Naive thymus-derived CD4-positive, alpha-beta T cell (primary cell): ENCODE results near the gene CXXC1. TPM values are rescaled to one million over a fixed set of nuclear protein-coding genes. Genes with fewer than 3 reads are reported as not detected.
"Not testable (repeated sequence)": the region's sequence is repeated elsewhere in the genome, so short reads cannot be mapped to it uniquely, and the experiment has no call there.

Source experiments
- ATAC-seq: fragments of 150-1000 bp; cut with Tn5 transposase; 2 replicates; pipeline ENCODE4 v1.10.0; 2021; ENCODE audit warnings: mild to moderate bottlenecking, moderate library complexity
- CTCF ChIA-PET: fragments of 350-600 bp; sonication (Branson Sonifier 250); formaldehyde crosslinking; loops from one replicate; lab custom pipeline; 2021; ENCODE audit warnings: antibody characterized with exemption; lab: Charles Lee
- POLR2A ChIA-PET: fragments of 350-600 bp; sonication (Branson Sonifier 250); formaldehyde crosslinking; loops from one replicate; lab custom pipeline; 2021; ENCODE audit warnings: antibody characterized with exemption, inconsistent platforms; lab: Charles Lee
- DNase-seq, 9 donors: peaks; one replicate each; pipeline versions ENCODE4 v3.0.0 to v3.0.0-alpha.2; 2020 to 2022; ENCODE audit warnings: mixed read lengths in 1 of 9
- H3K27ac ChIP-seq: one replicate; pipeline ENCODE4 v1.7.0; 2013; ENCODE audit warnings: mild to moderate bottlenecking, low read depth, low read length, moderate library complexity
- H3K27me3 ChIP-seq, 2 donors: one replicate each; pipeline ENCODE4 v1.7.0; 2013; ENCODE audit warnings: low read length in 2 of 2, mild to moderate bottlenecking in 2 of 2, moderate library complexity in 2 of 2; ENCODE audit not compliant: control insufficient read depth in 2 of 2, insufficient read depth in 2 of 2
- H3K36me3 ChIP-seq, 3 experiments: 1 replicate in 2 of 3; 2 replicates in 1 of 3; pipeline ENCODE4 v1.7.0; 2013; ENCODE audit warnings: low read length in 3 of 3, mild to moderate bottlenecking in 3 of 3, moderate library complexity in 1 of 3; ENCODE audit not compliant: insufficient read depth in 3 of 3, control insufficient read depth in 2 of 3
- H3K4me1 ChIP-seq, 2 donors: one replicate each; pipeline ENCODE4 v1.7.0; 2013; ENCODE audit warnings: low read length in 2 of 2, mild to moderate bottlenecking in 2 of 2, moderate library complexity in 1 of 2; ENCODE audit not compliant: control insufficient read depth in 2 of 2, insufficient read depth in 2 of 2
- H3K4me3 ChIP-seq: 2 replicates; pipeline ENCODE4 v1.7.0; 2013; ENCODE audit warnings: mild to moderate bottlenecking, low read length
- H3K9me3 ChIP-seq, 3 experiments: 1 replicate in 2 of 3; 2 replicates in 1 of 3; pipeline ENCODE4 v1.7.0; 2013; ENCODE audit warnings: low read length in 3 of 3; ENCODE audit not compliant: control insufficient read depth in 2 of 3
- H3K27ac Mint-ChIP-seq, 9 donors: one replicate each; pipeline ENCODE4 v1.8.0; 2020 to 2022; ENCODE audit warnings: mixed read lengths in 9 of 9, mild to moderate bottlenecking in 8 of 9, moderate library complexity in 5 of 9, inconsistent platforms in 2 of 9
- H3K27me3 Mint-ChIP-seq, 5 donors: one replicate each; pipeline ENCODE4 v1.8.0; 2021 to 2022; ENCODE audit warnings: mixed read lengths in 5 of 5, mild to moderate bottlenecking in 1 of 5
- H3K36me3 Mint-ChIP-seq, 5 donors: one replicate each; pipeline ENCODE4 v1.8.0; 2020 to 2022; ENCODE audit warnings: mixed read lengths in 5 of 5, mild to moderate bottlenecking in 3 of 5, inconsistent platforms in 1 of 5
- H3K4me1 Mint-ChIP-seq, 7 donors: one replicate each; pipeline ENCODE4 v1.8.0; 2020 to 2022; ENCODE audit warnings: mixed read lengths in 7 of 7, mild to moderate bottlenecking in 3 of 7, inconsistent platforms in 1 of 7
- H3K4me3 Mint-ChIP-seq, 10 donors: one replicate each; pipeline ENCODE4 v1.8.0; 2020 to 2022; ENCODE audit warnings: mild to moderate bottlenecking in 10 of 10, mixed read lengths in 10 of 10, moderate library complexity in 6 of 10, inconsistent platforms in 2 of 10
- H3K9me3 Mint-ChIP-seq, 11 donors: one replicate each; pipeline ENCODE4 v1.8.0; 2020 to 2022; ENCODE audit warnings: mixed read lengths in 11 of 11, mild to moderate bottlenecking in 4 of 11, inconsistent platforms in 1 of 11, moderate library complexity in 1 of 11
- intact Hi-C, 2 donors: fragments of 100-400 bp; cut with micrococcal nuclease; formaldehyde crosslinking; loops; one replicate each; pipeline ENCODE4 v1.15.1; 2023
- polyA plus RNA-seq, 2 donors: library from polyadenylated mRNA; unstranded; fragments of 300-500 nt; fragmentation: Illumina TruSeq; gene quantifications; one replicate each; pipeline ENCODE4 v1.2.3, GENCODE V29; 2021
- total RNA-seq, 6 experiments: library from RNA in 5 of 6; stranded (reverse) in 5 of 6; gene quantifications; 1 replicate in 5 of 6; 2 replicates in 1 of 6; pipeline ENCODE4 v1.2.3 and lab custom pipeline; 2021 to 2026

The CXXC1 gene
- total and polyA plus RNA-seq, 7 experiments from 2014 or later: 78.3 to 197 (median 149) TPM

DNA sequence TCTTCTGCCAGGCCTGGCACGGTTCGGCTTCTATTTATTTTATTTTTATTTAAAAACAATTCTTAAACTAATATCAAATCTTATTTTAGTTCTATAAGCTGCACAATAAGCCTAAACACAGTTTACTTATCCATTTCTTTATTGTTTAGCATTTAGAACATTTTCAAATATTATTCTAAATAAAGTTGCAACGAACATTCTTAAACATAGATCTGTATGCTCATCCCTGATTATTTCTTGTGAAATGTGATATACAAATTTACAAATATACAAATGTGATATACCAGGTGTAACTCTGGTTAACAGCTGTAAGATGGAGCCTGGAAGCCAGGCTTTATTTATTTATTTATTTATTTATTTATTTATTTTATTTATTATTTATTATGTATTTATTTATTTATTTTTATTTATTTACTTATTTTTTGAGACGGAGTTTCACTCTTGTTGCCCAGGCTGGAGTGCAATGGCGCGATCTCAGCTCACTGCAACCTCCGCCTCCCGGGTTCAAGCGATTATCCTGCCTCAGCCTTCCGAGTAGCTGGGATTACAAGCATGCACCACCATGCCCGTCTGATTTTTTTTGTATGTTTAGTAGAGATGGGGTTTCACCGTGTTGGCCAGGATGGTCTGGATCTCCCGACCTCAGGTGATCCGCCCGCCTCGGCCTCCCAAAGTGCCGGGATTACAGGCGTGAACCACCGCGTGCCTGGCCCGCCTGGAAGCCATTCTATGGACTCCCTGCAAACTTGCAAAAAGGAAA lies 1.0 kb upstream of the CXXC1 start:
- H3K4me1 ChIP-seq, H3K9me3 Mint-ChIP-seq, H3K27me3 ChIP-seq, DNase-seq, H3K27me3 Mint-ChIP-seq, CTCF ChIA-PET, H3K9me3 ChIP-seq, ATAC-seq: not testable (repeated sequence)
- H3K27ac Mint-ChIP-seq: peak overlapping the region; percentile 94 to 100 (median 99)
- intact Hi-C loops: loop anchor here (1.0 to 10.0 kb wide), 8 partner anchors 8 to 1444 kb away; partner anchors contain the start of genes ACAA2 (in 1 of the 2), DYM (in 1 of the 2), ELAC1 (in 1 of the 2) and ME2 (in 1 of the 2)
- Histone ChIP-seq H3K27ac (peak overlapping the region; percentile 97), H3K4me3 (peak overlapping the region; percentile 98), H3K36me3 (peaks cover 0 to 35% (median 5%) of the 10 kb centered on the region in 3 experiments)
- POLR2A ChIA-PET: interaction anchor here (0.5 to 2.3 kb wide), 5 partner anchors 9 to 153 kb away, joined by 3 to 17 read pairs (median 4); partner anchors contain the start of gene SKA1
- peaks cover 6 to 36% (median 27%) of the 10 kb centered on the region in 7 donors for H3K4me1 Mint-ChIP-seq
- peak overlapping the region; percentile 91 to 100 (median 98) for H3K4me3 Mint-ChIP-seq
- H3K36me3 Mint-ChIP-seq: peaks cover 4 to 29% (median 13%) of the 10 kb centered on the region in 5 donors

DNA sequence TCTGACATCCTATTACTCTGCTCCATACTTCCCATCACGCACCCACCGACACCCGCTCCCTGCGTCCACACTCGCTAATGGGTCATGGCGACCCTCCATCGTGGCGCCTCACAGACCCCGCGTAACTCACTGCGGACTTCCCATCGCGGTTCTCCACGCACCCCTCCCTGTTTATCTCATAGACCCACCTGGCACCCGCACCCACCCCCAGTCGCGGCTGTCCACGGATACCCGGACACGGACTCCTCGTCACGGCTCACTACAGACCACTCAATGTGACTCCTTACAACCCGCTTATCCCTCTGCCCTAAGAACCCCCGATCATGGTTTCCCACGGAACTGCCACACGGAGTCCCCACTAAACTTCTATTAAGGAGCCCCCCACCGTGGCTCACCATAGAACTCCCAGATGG lies 458 bp downstream of the CXXC1 start:
- Histone ChIP-seq H3K4me3 (peak overlapping the region; percentile 98), H3K4me1 (peaks cover 3 to 11% of the 10 kb centered on the region in 2 donors), H3K27ac (peak overlapping the region; percentile 97), H3K9me3 (no peaks in the 10 kb centered on the region), H3K36me3 (peaks cover 0 to 45% (median 5%) of the 10 kb centered on the region in 3 experiments), H3K27me3 (no peaks in the 10 kb centered on the region)
- Mint-ChIP-seq H3K27me3 (peaks cover 0 to 2% (median 0%) of the 10 kb centered on the region in 5 donors), H3K9me3 (peaks cover 0 to 3% (median 0%) of the 10 kb centered on the region in 11 donors), H3K4me3 (peak overlapping the region; percentile 91 to 100 (median 98)), H3K36me3 (peaks cover 4 to 41% (median 19%) of the 10 kb centered on the region in 5 donors), H3K27ac (peak overlapping the region; percentile 94 to 100 (median 99)), H3K4me1 (peaks cover 6 to 39% (median 32%) of the 10 kb centered on the region in 7 donors)
- intact Hi-C loops: loop anchor here (1.0 to 10.0 kb wide), 17 partner anchors 9 to 1442 kb away; partner anchors contain the start of genes CFAP53 (in 2 of the 2), MEX3C (in 2 of the 2), RPL17 (in 2 of the 2) and ACAA2 (in 1 of the 2)
- ChIA-PET CTCF (no interaction called here), POLR2A (no interaction called here)
- peak in 1 of 9 donors; percentile 41 for DNase-seq
- no peak for ATAC-seq

DNA sequence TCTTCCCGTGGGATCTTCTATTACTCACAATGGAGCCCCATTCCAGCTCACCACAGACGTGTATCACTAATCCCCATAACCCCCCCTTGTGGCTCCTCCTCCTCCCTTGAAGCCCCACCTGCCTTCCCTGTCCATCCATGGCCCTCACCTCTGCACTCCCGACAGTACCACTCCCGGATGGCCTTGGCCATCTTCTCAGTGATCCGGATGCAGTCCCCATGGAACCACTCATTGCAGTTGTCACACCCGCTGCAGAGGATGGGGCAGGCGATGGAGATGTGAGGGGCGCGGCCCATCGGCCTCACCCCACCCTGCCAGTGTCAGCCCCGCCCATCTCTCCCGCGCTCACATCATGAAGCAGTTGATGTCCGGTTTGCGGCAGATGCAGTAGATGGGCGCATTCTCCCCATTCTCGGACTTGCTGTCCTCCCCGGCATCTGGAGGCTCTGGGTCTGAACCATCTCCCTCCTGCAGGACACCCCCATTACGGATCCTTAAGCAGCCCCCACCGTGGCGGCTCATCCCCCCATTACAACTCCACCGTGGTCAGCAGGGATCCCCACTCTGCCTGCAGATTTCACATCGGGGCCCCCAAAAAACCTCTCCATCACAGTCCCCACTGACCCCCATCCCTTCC lies 983 bp downstream of the CXXC1 start:
- DNase-seq (no peak), ATAC-seq (no peak)
- Mint-ChIP-seq H3K9me3 (peaks cover 0 to 3% (median 0%) of the 10 kb centered on the region in 11 donors), H3K27ac (peak overlapping the region; percentile 94 to 100 (median 99)), H3K36me3 (peaks cover 4 to 41% (median 19%) of the 10 kb centered on the region in 5 donors), H3K4me1 (peaks cover 6 to 39% (median 34%) of the 10 kb centered on the region in 7 donors), H3K4me3 (peak overlapping the region; percentile 91 to 100 (median 98)), H3K27me3 (peaks cover 0 to 4% (median 0%) of the 10 kb centered on the region in 5 donors)
- POLR2A ChIA-PET: no interaction called here
- Histone ChIP-seq H3K9me3 (no peaks in the 10 kb centered on the region), H3K36me3 (peaks cover 0 to 45% (median 5%) of the 10 kb centered on the region in 3 experiments), H3K4me3 (peak overlapping the region; percentile 98), H3K27ac (peak overlapping the region; percentile 97), H3K27me3 (no peaks in the 10 kb centered on the region), H3K4me1 (peaks cover 6 to 14% of the 10 kb centered on the region in 2 donors)
- CTCF ChIA-PET: no interaction called here
- intact Hi-C loops: loop anchor here (1.0 to 10.0 kb wide), 17 partner anchors 8 to 1442 kb away; partner anchors contain the start of genes CFAP53 (in 2 of the 2), MEX3C (in 2 of the 2), RPL17 (in 2 of the 2) and ACAA2 (in 1 of the 2)

DNA sequence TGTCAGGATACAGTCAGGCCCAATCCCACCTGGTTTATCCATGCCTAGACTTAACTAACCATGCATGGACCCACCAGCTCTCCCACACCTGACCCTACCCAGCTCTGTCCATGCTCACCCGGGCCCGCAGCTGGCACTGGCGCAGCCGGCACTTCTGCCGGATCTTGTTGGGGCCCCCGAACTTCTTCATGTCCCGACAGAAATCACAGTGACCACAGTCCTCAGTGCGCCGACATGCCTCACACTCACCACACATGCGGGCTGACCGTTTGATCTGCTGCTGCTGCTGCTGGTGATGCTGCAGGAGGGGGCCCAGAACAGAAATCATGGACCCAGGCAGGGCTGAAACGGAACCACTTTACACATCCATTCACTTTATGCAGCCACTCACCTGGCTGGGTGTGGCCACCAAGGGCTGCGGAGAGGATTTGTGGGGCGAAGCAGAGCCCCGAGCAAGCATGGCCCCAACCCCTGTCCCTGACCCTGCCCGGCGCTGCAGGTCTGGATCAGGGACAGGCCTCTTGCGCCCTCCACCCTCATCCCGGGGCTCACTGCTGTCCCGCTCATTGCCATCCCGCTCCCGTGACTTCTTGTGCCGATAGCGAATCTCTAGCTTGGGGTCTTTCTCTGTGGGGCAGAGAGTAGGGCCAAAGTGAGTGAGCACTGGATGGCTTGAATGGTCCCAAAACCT lies 1.7 kb downstream of the CXXC1 start:
- peak overlapping the region; percentile 91 to 100 (median 98) for H3K4me3 Mint-ChIP-seq
- intact Hi-C loops: loop anchor here (5.0 to 10.0 kb wide), 5 partner anchors 473 to 1441 kb away; partner anchors contain the start of genes ACAA2 (in 1 of the 2), ELAC1 (in 1 of the 2) and SMAD4 (in 1 of the 2)
- Histone ChIP-seq H3K27me3 (no peaks in the 10 kb centered on the region), H3K27ac (no peak overlapping the region), H3K36me3 (peaks cover 0 to 50% (median 5%) of the 10 kb centered on the region in 3 experiments), H3K4me3 (no peak overlapping the region), H3K9me3 (no peaks in the 10 kb centered on the region), H3K4me1 (peaks cover 8 to 15% of the 10 kb centered on the region in 2 donors)
- ChIA-PET POLR2A (no interaction called here), CTCF (no interaction called here)
- H3K4me1 Mint-ChIP-seq: peaks cover 12 to 47% (median 40%) of the 10 kb centered on the region in 7 donors
- ATAC-seq: no peak
- H3K9me3 Mint-ChIP-seq: peaks cover 0 to 3% (median 0%) of the 10 kb centered on the region in 11 donors
- H3K36me3 Mint-ChIP-seq: peaks cover 4 to 46% (median 19%) of the 10 kb centered on the region in 5 donors
- DNase-seq: no peak
- peak overlapping the region in 7 of 9 donors; percentile 67 to 100 (median 96) for H3K27ac Mint-ChIP-seq
- H3K27me3 Mint-ChIP-seq: peaks cover 0 to 2% (median 0%) of the 10 kb centered on the region in 5 donors

DNA sequence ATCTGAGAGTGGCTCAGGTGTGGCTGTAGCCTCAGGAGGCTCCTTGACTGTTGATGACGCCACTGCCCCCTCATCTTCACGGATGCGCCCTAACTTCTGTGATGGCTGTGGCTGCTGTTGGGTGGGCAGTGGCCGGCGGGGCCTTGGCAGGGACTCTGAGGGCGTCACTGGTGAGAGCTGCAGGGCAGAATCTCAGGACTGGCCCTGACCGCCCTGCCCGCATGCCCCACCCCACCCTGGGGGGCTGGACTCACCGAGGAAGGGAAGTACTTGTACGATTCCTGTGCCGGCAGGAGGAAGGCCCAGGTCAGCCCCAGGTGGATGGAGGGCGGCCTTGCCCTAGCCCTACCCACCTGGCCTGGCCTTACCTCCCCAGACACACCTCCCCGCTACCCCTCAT lies 2.4 kb downstream of the CXXC1 start:
- H3K27ac ChIP-seq: no peak overlapping the region
- H3K27me3 ChIP-seq: no peaks in the 10 kb centered on the region
- Mint-ChIP-seq H3K27ac (peak overlapping the region in 4 of 9 donors; percentile 5 to 67 (median 36)), H3K4me1 (peaks cover 19 to 54% (median 47%) of the 10 kb centered on the region in 7 donors), H3K9me3 (peaks cover 0 to 3% (median 0%) of the 10 kb centered on the region in 11 donors), H3K36me3 (peaks cover 4 to 53% (median 19%) of the 10 kb centered on the region in 5 donors), H3K4me3 (peak overlapping the region in 3 of 10 donors; percentile 18 to 53 (median 38)), H3K27me3 (peaks cover 0 to 2% (median 0%) of the 10 kb centered on the region in 5 donors)
- ChIA-PET CTCF (no interaction called here), POLR2A (no interaction called here)
- DNase-seq (no peak), ATAC-seq (no peak)
- H3K36me3 ChIP-seq: peaks cover 0 to 50% (median 5%) of the 10 kb centered on the region in 3 experiments
- peaks cover 15 to 22% of the 10 kb centered on the region in 2 donors for H3K4me1 ChIP-seq
- no peak overlapping the region for H3K4me3 ChIP-seq
- H3K9me3 ChIP-seq: no peaks in the 10 kb centered on the region
- intact Hi-C loops: loop anchor here (5.0 to 10.0 kb wide), 5 partner anchors 473 to 1440 kb away; partner anchors contain the start of genes ACAA2 (in 1 of the 2), ELAC1 (in 1 of the 2) and SMAD4 (in 1 of the 2)
